Measurements from ENCODE around the gene SEPSECS. TPM values are rescaled to one million over a fixed set of nuclear protein-coding genes. Genes with fewer than 3 reads are reported as not detected.

Gene SEPSECS
- total RNA-seq, 4 donors from 2014 or later: 4.2 to 21.8 (median 9.6) TPM

DNA sequence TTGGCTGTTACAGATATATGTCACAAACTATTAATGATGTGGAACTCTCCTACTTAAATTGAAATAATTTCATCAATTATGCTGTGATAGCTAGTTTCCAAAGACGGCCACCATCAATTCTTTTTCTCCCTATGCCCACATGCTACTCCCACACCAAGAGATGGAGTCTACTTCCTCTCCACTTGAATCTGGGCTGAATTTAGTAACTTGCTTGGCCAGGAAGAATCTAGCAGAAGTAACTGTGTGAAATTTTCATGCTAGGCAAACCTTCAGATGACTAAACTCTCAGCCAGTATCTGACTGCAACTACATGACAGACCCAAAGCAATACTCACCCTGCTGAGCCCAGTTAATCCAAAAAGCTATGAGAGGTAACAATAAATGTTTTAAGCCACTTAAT lies 3.2 kb downstream of the SEPSECS start:
- WGBS: 79% methylated on average over 1 of the region's 1 CpG
- Histone ChIP-seq H3K9me3 (no peaks in the 10 kb centered on the region), H3K27ac (no peak overlapping the region), H3K4me1 (peaks cover 11% of the 10 kb centered on the region), H3K36me3 (peaks cover 3% of the 10 kb centered on the region), H3K4me3 (no peak overlapping the region), H3K27me3 (no peaks in the 10 kb centered on the region)
- TF ChIP-seq POLR2A (IDR thresholded peaks at IDR 0.05) (no peak), POLR2AphosphoS5 (IDR thresholded peaks at IDR 0.05) (no peak), EP300 (IDR thresholded peaks at IDR 0.05) (no peak)
- TF ChIP-seq, protein P1, sequence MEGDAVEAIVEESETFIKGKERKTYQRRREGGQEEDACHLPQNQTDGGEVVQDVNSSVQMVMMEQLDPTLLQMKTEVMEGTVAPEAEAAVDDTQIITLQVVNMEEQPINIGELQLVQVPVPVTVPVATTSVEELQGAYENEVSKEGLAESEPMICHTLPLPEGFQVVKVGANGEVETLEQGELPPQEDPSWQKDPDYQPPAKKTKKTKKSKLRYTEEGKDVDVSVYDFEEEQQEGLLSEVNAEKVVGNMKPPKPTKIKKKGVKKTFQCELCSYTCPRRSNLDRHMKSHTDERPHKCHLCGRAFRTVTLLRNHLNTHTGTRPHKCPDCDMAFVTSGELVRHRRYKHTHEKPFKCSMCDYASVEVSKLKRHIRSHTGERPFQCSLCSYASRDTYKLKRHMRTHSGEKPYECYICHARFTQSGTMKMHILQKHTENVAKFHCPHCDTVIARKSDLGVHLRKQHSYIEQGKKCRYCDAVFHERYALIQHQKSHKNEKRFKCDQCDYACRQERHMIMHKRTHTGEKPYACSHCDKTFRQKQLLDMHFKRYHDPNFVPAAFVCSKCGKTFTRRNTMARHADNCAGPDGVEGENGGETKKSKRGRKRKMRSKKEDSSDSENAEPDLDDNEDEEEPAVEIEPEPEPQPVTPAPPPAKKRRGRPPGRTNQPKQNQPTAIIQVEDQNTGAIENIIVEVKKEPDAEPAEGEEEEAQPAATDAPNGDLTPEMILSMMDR (IDR thresholded peaks at IDR 0.05): no peak
- DNase-seq (ENCODE audit: low spot score in 2 of 2): no peak

DNA sequence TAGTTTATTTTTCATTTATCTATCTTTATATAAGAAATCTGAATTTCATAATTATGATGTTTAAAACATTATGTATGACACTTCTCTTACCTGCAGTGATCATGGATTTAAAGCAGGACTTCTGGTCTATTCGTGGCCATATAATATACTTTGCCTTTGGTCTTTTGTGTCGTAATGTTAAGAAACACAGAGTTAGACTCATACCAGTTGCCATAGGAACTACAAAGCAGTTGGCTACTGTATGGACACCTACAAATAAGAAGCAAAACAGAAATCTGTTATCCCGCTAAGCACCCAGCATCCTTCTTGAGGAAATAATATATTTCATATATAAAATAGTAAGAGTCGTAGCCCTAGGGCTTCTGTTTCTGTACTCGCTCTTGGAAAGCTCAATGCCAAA lies 4.3 kb downstream of the SEPSECS start:
- Histone ChIP-seq H3K36me3 (peaks cover 3% of the 10 kb centered on the region), H3K4me1 (peaks cover 5% of the 10 kb centered on the region), H3K9me3 (no peaks in the 10 kb centered on the region), H3K4me3 (no peak overlapping the region), H3K27me3 (no peaks in the 10 kb centered on the region), H3K27ac (no peak overlapping the region)
- TF ChIP-seq POLR2A (IDR thresholded peaks at IDR 0.05): no peak
- TF ChIP-seq, protein P1 (IDR thresholded peaks at IDR 0.05): no peak
- no peak for TF ChIP-seq EP300 (IDR thresholded peaks at IDR 0.05)
- no peak for TF ChIP-seq POLR2AphosphoS5 (IDR thresholded peaks at IDR 0.05)
- no peak for DNase-seq (ENCODE audit: low spot score in 2 of 2)
- 92% methylated on average over 5 of the region's 5 CpGs for WGBS

DNA sequence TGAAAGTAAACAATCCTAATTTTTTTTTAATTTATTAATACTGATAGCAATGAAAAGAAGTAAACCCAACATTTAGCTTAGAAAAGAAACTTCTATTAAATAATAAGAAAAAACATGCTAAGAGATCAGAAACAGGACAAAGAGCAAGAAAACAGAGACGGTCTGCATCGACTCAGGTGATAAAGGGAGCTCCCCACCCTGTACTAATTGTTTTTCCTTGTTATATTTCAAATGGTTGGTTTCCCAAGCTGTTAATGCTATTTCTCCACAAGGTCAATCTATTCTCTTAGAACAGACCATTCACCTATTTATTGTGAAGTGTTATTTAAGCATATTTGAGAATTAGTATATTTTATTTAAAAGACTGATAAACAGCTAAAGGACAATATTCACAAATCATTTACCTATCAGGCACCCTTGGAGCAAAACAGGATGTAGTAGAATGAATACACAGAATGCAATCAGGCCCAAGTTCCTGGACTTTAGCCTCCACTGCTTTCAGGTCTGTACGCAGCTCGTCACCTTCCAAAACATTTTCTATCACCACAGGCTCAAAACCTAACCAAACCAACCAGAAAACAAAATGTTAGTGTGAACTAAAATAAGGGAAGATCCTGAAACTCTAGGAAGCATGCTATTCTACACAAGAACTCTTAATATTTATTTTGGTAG lies 5.5 kb downstream of the SEPSECS start:
- Histone ChIP-seq H3K27me3 (no peaks in the 10 kb centered on the region), H3K27ac (no peak overlapping the region), H3K4me3 (no peak overlapping the region), H3K4me1 (peaks cover 5% of the 10 kb centered on the region), H3K9me3 (no peaks in the 10 kb centered on the region), H3K36me3 (peaks cover 8% of the 10 kb centered on the region)
- DNase-seq (ENCODE audit: low spot score in 2 of 2): no peak
- WGBS: 94% methylated on average over 4 of the region's 4 CpGs
- no peak for TF ChIP-seq POLR2AphosphoS5 (IDR thresholded peaks at IDR 0.05)
- TF ChIP-seq EP300 (IDR thresholded peaks at IDR 0.05): no peak
- TF ChIP-seq, protein P1 (IDR thresholded peaks at IDR 0.05): no peak
- TF ChIP-seq POLR2A (IDR thresholded peaks at IDR 0.05): no peak

DNA sequence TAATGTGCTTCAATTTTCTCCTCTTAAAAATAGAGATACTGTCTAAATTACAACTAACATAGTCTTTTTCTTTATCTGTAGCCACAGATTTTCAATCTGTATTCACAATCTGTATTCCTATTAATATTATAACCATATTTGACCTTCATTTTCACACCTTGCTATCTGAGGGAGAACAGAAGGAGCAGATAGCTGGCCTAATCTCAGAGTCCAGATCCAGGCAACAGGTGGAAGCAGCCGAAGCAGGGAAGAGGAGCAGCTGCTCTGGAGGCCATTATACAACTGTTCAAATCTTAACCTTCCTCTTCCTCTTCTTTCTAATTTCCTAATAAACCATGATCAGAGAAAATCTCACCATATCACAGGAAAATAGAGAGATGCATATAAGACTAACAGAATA lies 14.2 kb downstream of the SEPSECS start:
- WGBS: 81% methylated on average over 1 of the region's 1 CpG
- H3K4me1 ChIP-seq: no peaks in the 10 kb centered on the region
- H3K27me3 ChIP-seq: no peaks in the 10 kb centered on the region
- H3K4me3 ChIP-seq: no peak overlapping the region
- no peak for DNase-seq (ENCODE audit: low spot score in 2 of 2)
- TF ChIP-seq POLR2A (IDR thresholded peaks at IDR 0.05) (no peak), POLR2AphosphoS5 (IDR thresholded peaks at IDR 0.05) (no peak), EP300 (IDR thresholded peaks at IDR 0.05) (no peak)
- TF ChIP-seq, protein P1 (IDR thresholded peaks at IDR 0.05): no peak
- no peaks in the 10 kb centered on the region for H3K9me3 ChIP-seq
- H3K36me3 ChIP-seq: peaks cover 13% of the 10 kb centered on the region
- no peak overlapping the region for H3K27ac ChIP-seq

DNA sequence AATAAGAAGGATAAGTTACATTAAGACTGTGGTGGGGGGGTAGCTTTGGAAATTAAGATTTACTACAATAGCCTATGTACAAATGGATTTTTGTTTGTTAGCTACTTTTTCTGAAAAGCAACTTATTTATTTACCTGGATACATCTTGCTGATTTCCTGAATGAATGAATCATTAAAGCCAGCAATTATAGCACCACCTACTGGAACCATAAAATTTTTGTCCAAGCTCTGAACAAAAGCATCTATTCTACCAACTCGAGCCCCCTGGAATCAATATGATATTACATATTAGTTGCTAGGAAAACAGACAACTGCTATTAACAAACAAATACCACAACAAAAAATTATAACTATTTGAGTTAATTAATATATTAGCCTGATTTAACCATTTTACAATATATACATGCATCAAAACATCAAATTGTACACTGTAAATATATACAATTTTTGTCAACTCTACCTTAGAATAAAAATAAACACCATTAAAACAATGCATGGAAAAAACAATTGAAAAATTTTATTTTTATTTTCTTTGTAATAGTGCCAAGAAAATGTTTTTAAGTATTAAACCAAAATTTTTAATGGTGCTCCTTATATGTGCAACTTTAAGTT lies 15.3 kb downstream of the SEPSECS start:
- H3K36me3 ChIP-seq: peaks cover 11% of the 10 kb centered on the region
- TF ChIP-seq POLR2AphosphoS5 (IDR thresholded peaks at IDR 0.05) (no peak), POLR2A (IDR thresholded peaks at IDR 0.05) (no peak)
- TF ChIP-seq, protein P1 (IDR thresholded peaks at IDR 0.05): peak; percentile 7 to 36
- H3K27ac ChIP-seq: no peak overlapping the region
- H3K27me3 ChIP-seq: no peaks in the 10 kb centered on the region
- H3K4me3 ChIP-seq: no peak overlapping the region
- WGBS: 7% methylated on average over 1 of the region's 1 CpG
- DNase-seq (ENCODE audit: low spot score in 2 of 2): no peak
- no peaks in the 10 kb centered on the region for H3K4me1 ChIP-seq
- H3K9me3 ChIP-seq: no peaks in the 10 kb centered on the region
